LNCaP clone FGC (cell line): ENCODE results near the gene ONECUT1.

Source experiments
- DNase-seq: peaks from one replicate; pipeline ENCODE4 v3.0.0-alpha.2; 2011; ENCODE audit warnings: low read depth
- H3K4me3 ChIP-seq: 2 replicates; pipeline ENCODE4 v1.5.1; 2011; ENCODE audit warnings: mild to moderate bottlenecking, low read depth, low read length, control low read depth
- CTCF ChIP-seq: IDR thresholded peaks from 2 replicates; pipeline ENCODE4 v1.5.1; 2012; ENCODE audit warnings: mild to moderate bottlenecking; ENCODE audit not compliant: control insufficient read depth, insufficient read depth; ENCODE audit errors: extremely low read depth

ONECUT1 gene

GRCh38 chr15:52784799-52785671, 5.1 kb downstream of the ONECUT1 start:
- TF ChIP-seq CTCF = no peak
- H3K4me3 ChIP-seq = no peak overlapping the region
- DNase-seq = no peak

DNA sequence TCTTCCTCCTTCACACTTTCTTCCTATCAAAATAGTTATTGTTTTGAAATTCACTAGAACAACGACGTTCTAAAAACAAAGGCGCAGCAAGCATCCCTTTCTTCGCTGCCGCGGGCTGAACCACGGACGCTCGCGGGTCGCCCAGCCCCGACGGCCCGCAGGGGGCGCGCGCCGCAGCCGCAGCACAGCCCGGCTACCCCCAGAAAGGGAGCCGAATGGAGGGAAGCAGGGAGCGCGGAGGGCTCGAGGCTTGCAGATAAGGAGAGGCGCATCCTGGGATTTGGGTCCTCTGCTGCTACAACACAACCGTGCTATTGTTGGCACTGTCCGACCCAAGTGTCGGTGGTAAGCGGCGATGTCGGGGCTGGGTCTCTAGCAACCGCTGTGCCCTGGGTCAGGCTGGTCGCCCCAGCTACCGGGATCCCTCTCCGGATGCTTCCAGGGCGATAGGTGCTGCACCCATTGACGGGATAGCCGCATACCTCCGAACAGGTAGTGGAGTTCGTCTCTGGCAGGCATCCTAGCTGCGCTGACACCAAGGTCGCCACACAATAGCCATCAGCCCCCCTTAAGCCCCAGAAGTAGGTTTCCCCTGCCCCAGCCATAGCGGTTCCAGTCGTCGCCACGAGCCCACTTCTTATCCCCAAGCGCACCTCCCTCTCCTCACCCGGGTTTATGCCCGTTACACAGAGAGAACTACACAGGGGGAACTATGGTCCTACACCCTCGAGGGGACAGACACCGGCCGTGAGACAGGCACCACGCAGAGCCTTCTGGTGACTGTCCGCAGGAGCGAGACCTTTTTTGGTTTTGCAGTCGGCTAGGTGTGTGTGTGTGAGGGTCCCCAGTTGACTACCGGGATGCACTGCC, 6.0 kb downstream of the ONECUT1 start:
- H3K4me3 ChIP-seq = no peak overlapping the region
- no peak for DNase-seq
- peak; percentile 53 for TF ChIP-seq CTCF

DNA sequence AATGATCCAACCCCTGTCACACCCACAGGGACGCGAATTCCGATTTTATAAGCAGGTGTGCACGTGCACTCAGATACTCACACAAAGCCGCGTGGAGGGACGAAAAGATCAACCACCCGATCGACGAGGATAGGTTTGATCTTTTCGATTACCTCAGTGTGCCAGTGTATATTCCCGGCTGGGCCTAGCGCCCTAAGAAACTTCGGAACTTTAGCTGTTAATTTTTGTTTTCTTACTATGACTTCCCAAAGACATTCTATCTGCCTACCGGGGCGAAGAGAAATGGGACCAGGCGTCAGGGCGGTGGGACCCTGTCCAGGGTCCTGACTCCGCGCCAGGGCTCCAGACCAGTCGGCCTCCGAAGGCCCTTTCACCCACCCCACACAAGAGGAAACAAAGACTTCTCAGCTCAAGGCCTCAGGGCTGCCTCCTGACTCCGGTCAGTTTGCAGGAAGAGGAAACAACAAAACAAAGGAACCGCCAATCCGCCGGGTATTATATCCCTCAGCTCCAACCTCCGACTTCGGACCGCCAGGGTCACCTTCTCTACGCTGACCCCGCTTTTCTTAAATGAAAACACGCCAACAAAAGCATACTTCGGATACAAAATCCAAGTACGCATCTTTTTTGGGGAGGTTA, 6.8 kb downstream of the ONECUT1 start:
- DNase-seq = no peak
- H3K4me3 ChIP-seq = no peak overlapping the region
- TF ChIP-seq CTCF = no peak

GRCh38 chr15:52782514-52782913, 7.6 kb downstream of the ONECUT1 start:
- H3K4me3 ChIP-seq = no peak overlapping the region
- no peak for TF ChIP-seq CTCF
- DNase-seq = no peak

DNA sequence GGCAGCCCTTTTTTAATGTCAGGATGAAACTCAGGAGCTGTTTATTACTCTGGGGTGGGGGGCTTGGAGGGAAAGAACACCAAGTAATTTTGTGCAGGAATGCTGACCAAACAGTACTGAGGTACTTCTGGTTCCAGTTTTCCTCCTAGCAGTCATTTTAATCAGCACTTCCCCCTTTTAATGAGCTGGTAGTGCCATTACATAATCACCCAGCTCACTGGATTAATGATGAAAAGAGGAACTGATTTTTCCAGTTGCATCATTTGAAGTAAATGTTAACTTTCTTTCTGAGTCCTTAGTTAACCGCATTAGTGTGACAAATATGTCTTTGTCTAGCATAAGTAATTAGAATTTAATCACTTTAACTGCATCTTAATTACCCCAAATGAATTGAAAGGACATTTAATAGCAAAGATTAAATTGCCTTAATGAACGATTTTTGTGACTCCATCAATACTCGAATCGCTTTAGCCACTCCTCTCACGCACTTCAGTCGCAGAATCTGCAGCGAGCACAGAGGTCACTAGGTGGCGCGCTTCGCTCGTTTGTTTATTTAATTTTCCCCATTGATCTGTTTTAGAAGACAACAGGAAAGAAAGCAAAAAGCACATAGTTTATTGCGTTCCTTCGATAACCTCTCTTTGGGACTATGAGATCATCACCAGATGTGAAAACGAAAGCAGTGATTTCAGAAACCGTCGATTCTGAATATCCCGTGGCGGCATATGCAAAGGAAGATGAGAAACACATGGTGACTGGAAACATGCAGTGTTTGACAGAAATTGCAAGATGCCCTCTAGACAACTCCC, 9.8 kb downstream of the ONECUT1 start:
- no peak overlapping the region for H3K4me3 ChIP-seq
- TF ChIP-seq CTCF = peak; percentile 97
- DNase-seq = peak; percentile 19

DNA sequence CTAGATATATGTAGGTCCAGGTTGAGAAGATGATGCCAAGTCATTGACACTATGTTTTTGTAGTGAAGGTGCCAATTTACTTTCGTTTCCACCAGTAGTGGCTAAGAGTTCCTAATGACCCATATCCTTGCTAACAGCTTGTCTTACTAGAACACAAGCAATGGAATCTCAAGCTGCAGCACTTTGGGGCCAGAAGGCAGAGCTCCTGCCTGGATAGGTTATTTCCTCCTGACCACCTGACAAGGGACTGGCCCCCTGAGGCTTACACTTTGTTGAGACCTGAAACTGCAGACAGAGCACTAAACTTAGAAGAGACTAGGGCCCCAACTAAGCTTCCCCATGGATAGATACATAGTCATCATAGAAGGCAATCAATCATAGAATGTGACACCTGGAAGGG, 11.7 kb downstream of the ONECUT1 start:
- TF ChIP-seq CTCF = no peak
- no peak overlapping the region for H3K4me3 ChIP-seq
- DNase-seq = no peak
